KMS-11 (cell line): ENCODE data around the gene TFF3.

ENCODE experiments used
- H2AFZ ChIP-seq: fragments of 200-600 bp; sonication (generic); 2 replicates; pipeline ENCODE4 v1.6.1; 2016; ENCODE audit warnings: antibody characterized with exemption, mixed run types, low read depth
- H3K27ac ChIP-seq: fragments of 200-600 bp; sonication (generic); 2 replicates; pipeline ENCODE4 v1.6.1; 2016; ENCODE audit warnings: mild to moderate bottlenecking, mixed run types
- H3K27me3 ChIP-seq: fragments of 200-600 bp; sonication (generic); 2 replicates; pipeline ENCODE4 v1.6.1; 2017; ENCODE audit warnings: mild to moderate bottlenecking, low read depth, mixed run types, moderate library complexity; ENCODE audit not compliant: insufficient read depth
- H3K36me3 ChIP-seq: fragments of 200-600 bp; sonication (generic); 2 replicates; pipeline ENCODE4 v1.6.1; 2017; ENCODE audit warnings: mild to moderate bottlenecking, mixed run types; ENCODE audit not compliant: insufficient read depth
- H3K4me1 ChIP-seq: fragments of 200-600 bp; sonication (generic); 2 replicates; pipeline ENCODE4 v1.6.1; 2016; ENCODE audit warnings: mild to moderate bottlenecking, low read depth, mixed run types; ENCODE audit not compliant: poor library complexity, severe bottlenecking
- H3K4me2 ChIP-seq: fragments of 200-600 bp; sonication (generic); 2 replicates; pipeline ENCODE4 v1.7.0; 2016; ENCODE audit warnings: mild to moderate bottlenecking, mixed run types
- H3K4me3 ChIP-seq: fragments of 200-600 bp; sonication (generic); IDR thresholded peaks from 2 replicates; pipeline ENCODE4 v1.6.1; 2017; ENCODE audit warnings: low read depth, low read length, mixed read lengths; ENCODE audit not compliant: insufficient read depth
- H3K79me2 ChIP-seq: fragments of 200-600 bp; sonication (generic); 2 replicates; pipeline ENCODE4 v1.6.1; 2016; ENCODE audit warnings: low read depth, mixed run types; ENCODE audit not compliant: insufficient read depth
- H3K9ac ChIP-seq: fragments of 200-600 bp; sonication (generic); 2 replicates; pipeline ENCODE4 v1.6.1; 2016; ENCODE audit warnings: mild to moderate bottlenecking, mixed run types
- H4K20me1 ChIP-seq: fragments of 200-600 bp; sonication (generic); 2 replicates; pipeline ENCODE4 v1.6.1; 2016; ENCODE audit warnings: mild to moderate bottlenecking, mixed run types; ENCODE audit not compliant: insufficient read depth
- CTCF ChIP-seq: fragments of 200-600 bp; sonication (generic); conservative IDR thresholded peaks from 2 replicates; pipeline ENCODE4 v1.6.1; 2017; ENCODE audit warnings: low read depth, mild to moderate bottlenecking, antibody characterized with exemption, low read length, moderate library complexity, mixed read lengths

The TFF3 gene

GRCh38 chr21:42321231-42321630, 6.0 kb upstream of the TFF3 start:
- H3K4me1 ChIP-seq, result no peaks in the 10 kb centered on the region
- no peak overlapping the region for H2AFZ ChIP-seq
- no peak overlapping the region for H3K9ac ChIP-seq
- no peak overlapping the region for H3K4me2 ChIP-seq
- no peaks in the 10 kb centered on the region for H3K79me2 ChIP-seq
- no peak overlapping the region for H3K4me3 ChIP-seq
- no peak overlapping the region for H3K27ac ChIP-seq
- no peak for TF ChIP-seq CTCF
- peaks cover 3% of the 10 kb centered on the region; the same call in 1 of the 2 replicates for H3K27me3 ChIP-seq
- no peaks in the 10 kb centered on the region for H4K20me1 ChIP-seq
- H3K36me3 ChIP-seq, result no peaks in the 10 kb centered on the region

- Histone ChIP-seq H3K9ac (no peak overlapping the region), H3K27ac (no peak overlapping the region), H3K79me2 (no peaks in the 10 kb centered on the region), H3K4me3 (no peak overlapping the region), H3K27me3 (peaks cover 4% of the 10 kb centered on the region; the same call in 1 of the 2 replicates), H3K4me2 (no peak overlapping the region), H2AFZ (no peak overlapping the region), H3K4me1 (no peaks in the 10 kb centered on the region), H3K36me3 (no peaks in the 10 kb centered on the region), H4K20me1 (no peaks in the 10 kb centered on the region)
- TF ChIP-seq CTCF, result no peak
Observed at GRCh38 chr21:42320791-42321190, 5.6 kb upstream of the TFF3 start.

DNA sequence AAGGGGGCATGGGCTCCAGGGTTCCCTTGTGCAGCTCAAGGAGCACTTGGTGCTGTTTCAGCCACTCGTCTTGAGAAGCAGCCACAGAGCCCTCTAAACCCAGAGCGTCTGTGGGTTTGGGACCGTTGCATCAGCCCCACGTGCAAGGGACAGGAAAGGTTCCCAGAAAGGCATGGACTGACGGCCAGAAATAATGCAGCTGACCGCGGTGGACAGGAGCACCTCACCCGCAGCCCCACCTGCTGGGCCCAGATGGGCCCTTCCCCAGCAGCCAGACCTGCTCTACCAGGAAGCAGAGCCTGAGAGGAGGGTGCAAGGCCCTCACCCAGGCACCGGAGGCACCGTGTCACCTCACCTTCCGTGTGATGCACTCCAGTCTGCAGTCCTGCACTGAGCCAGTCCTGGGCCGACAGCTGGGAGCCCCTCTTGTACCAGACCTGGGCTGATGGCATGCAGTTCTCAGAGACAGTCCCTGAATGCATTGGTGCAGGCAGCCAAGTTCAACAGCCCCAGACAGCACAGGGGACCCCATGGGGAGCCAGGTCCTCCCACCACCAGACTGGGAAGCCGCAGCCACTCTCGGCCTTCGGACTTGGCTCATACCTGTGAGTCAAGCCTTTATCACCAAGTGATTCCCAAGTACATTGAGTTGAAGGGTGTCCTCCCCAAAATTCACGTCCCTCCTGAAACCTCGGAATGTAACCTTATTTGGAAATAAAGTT, 4.8 kb upstream of the TFF3 start:
- H3K4me2 ChIP-seq, result no peak overlapping the region
- TF ChIP-seq CTCF, result no peak
- no peaks in the 10 kb centered on the region for H3K4me1 ChIP-seq
- H3K9ac ChIP-seq, result no peak overlapping the region
- H3K4me3 ChIP-seq, result no peak overlapping the region
- no peak overlapping the region for H3K27ac ChIP-seq
- H3K79me2 ChIP-seq, result no peaks in the 10 kb centered on the region
- no peak overlapping the region for H2AFZ ChIP-seq
- no peaks in the 10 kb centered on the region for H3K36me3 ChIP-seq
- H4K20me1 ChIP-seq, result no peaks in the 10 kb centered on the region
- peaks cover 11% of the 10 kb centered on the region; the same call in 1 of the 2 replicates for H3K27me3 ChIP-seq

DNA sequence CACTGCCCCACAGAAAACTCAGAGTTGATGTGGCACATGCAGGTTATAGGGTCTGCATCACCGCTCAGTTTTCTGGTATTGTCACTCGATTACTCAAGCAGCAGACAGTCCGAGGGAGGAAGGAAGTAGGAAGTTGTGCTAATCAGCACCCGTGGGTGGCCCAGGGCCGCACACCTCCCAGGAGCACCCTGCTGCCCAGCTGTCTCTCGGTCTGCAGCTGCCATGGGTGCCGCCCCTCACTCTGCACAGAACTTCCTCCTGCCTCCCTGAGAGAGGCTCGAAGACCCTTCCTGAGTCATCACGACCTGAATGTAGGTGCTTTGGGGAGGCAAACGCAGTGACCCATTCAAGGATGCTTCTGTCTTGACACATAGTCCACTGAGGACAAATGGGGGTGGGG, 4.2 kb upstream of the TFF3 start:
- Histone ChIP-seq H3K4me2 (no peak overlapping the region), H3K4me1 (no peaks in the 10 kb centered on the region), H3K79me2 (no peaks in the 10 kb centered on the region), H3K27me3 (peaks cover 16% of the 10 kb centered on the region; the same call in 1 of the 2 replicates), H2AFZ (no peak overlapping the region), H3K36me3 (no peaks in the 10 kb centered on the region), H3K27ac (no peak overlapping the region), H4K20me1 (no peaks in the 10 kb centered on the region), H3K9ac (no peak overlapping the region), H3K4me3 (no peak overlapping the region)
- no peak for TF ChIP-seq CTCF
